OCI-LY1 (cell line): ENCODE data around the gene BTNL3.

Experiments
- H2AFZ ChIP-seq: fragments of 200-600 bp; sonication (generic), shearing (Covaris generic); 2 replicates; pipeline ENCODE4 v1.6.0; 2014; ENCODE audit warnings: antibody characterized with exemption, mild to moderate bottlenecking, low read length
- H3F3A ChIP-seq: fragments of 200-600 bp; sonication (generic), shearing (Covaris generic); 2 replicates; pipeline ENCODE4 v1.6.0; 2014; ENCODE audit warnings: mild to moderate bottlenecking, antibody characterized with exemption, low read length, moderate library complexity; ENCODE audit not compliant: insufficient read depth
- H3K27ac ChIP-seq: fragments of 200-600 bp; sonication (generic); 2 replicates; pipeline ENCODE4 v1.5.1; 2014; ENCODE audit warnings: low read length, mixed run types, mild to moderate bottlenecking, low read depth; ENCODE audit not compliant: poor library complexity, severe bottlenecking
- H3K27me3 ChIP-seq: fragments of 200-600 bp; sonication (generic); 2 replicates; pipeline ENCODE4 v1.6.0; 2014; ENCODE audit warnings: antibody characterized with exemption, mild to moderate bottlenecking, low read length, moderate library complexity; ENCODE audit not compliant: insufficient read depth
- H3K36me3 ChIP-seq: fragments of 200-600 bp; sonication (generic); 2 replicates; pipeline ENCODE4 v1.6.1; 2014; ENCODE audit warnings: mild to moderate bottlenecking, antibody characterized with exemption, low read length, moderate library complexity, mixed read lengths; ENCODE audit not compliant: insufficient read depth
- H3K4me1 ChIP-seq: fragments of 200-600 bp; sonication (generic); 2 replicates; pipeline ENCODE4 v1.5.1; 2014; ENCODE audit warnings: mild to moderate bottlenecking, low read length, moderate library complexity; ENCODE audit not compliant: insufficient read depth, severe bottlenecking
- H3K4me2 ChIP-seq: fragments of 200-600 bp; sonication (generic), shearing (Covaris generic); 2 replicates; pipeline ENCODE4 v1.6.1; 2014; ENCODE audit warnings: low read length
- H3K4me3 ChIP-seq: fragments of 200-600 bp; sonication (generic); 2 replicates; pipeline ENCODE4 v1.5.1; 2014; ENCODE audit warnings: low read length, low read depth, mild to moderate bottlenecking, mixed read lengths; ENCODE audit not compliant: poor library complexity, severe bottlenecking
- H3K79me2 ChIP-seq: fragments of 200-600 bp; shearing (Covaris generic); 2 replicates; pipeline ENCODE4 v1.6.1; 2016; ENCODE audit warnings: mixed run types, low read length, mixed read lengths; ENCODE audit not compliant: insufficient read depth
- H3K9ac ChIP-seq: fragments of 200-600 bp; sonication (generic), shearing (Covaris generic); 2 replicates; pipeline ENCODE4 v1.6.1; 2014; ENCODE audit warnings: mild to moderate bottlenecking, low read length, mixed read lengths
- H3K9me2 ChIP-seq: fragments of 200-600 bp; sonication (generic), shearing (Covaris generic); 2 replicates; pipeline ENCODE4 v1.6.1; 2014; ENCODE audit warnings: low read depth, mild to moderate bottlenecking, low read length, mixed read lengths
- H3K9me3 ChIP-seq: fragments of 200-600 bp; shearing (Covaris generic); 2 replicates; pipeline ENCODE4 v1.6.1; 2014; ENCODE audit warnings: low read length, mixed read lengths
- H4K20me1 ChIP-seq: fragments of 200-600 bp; sonication (generic), shearing (Covaris generic); 2 replicates; pipeline ENCODE4 v1.6.0; 2016; ENCODE audit warnings: mild to moderate bottlenecking, low read length; ENCODE audit not compliant: insufficient read depth
- EZH2 ChIP-seq: fragments of 200-600 bp; sonication (generic), shearing (Covaris generic); IDR thresholded peaks from 2 replicates; pipeline ENCODE4 v1.8.0; 2017; ENCODE audit warnings: borderline replicate concordance, mixed run types, mild to moderate bottlenecking, antibody characterized with exemption, low read length, moderate library complexity, mixed read lengths
- TF ChIP-seq, protein P1 (sequence below): fragments of 200-600 bp; sonication (generic), shearing (Covaris generic); IDR thresholded peaks from 2 replicates; pipeline ENCODE4 v1.5.1; 2017; ENCODE audit warnings: mild to moderate bottlenecking, antibody characterized with exemption, low read length, moderate library complexity, mixed read lengths

Gene BTNL3

DNA sequence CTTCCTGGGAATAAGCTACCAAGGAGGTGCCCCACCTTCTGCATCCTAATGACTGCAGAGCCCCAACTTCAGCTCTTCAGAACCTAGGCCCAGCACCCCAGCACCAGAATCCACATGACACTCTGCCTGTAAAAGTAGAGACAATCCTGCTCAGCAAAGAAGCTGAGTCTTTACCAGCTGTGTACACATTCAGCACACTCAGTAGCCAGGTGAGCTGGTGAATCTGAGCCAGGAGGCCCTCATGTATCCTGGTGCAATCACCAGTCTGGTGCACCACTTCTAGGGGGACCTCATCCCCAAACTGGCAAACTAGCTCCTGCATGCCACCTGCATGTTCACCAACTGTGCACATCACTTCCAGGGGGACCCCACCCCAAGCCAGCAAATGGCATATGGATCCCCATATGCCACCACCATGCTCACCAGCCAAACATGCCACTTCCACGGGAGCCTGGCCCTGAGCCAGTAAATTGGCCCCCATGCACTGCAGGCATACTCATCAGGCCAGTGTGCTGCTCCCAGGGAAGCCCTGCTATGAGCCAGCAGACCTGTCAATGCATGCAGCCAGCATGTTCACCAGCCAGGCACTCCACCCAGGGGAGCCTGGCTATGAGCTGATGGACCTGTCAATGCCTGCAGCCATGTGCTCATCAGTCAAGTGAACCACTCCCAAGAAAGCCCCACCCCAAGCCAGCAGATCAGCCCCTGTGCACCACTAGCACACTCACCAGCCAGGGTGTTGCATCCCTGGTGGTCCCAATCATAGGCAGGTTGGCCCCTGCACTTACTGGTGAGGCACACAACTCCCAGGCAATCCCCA, 35.8 kb downstream of the BTNL3 start:
- Histone ChIP-seq H3K79me2 (no peaks in the 10 kb centered on the region), H3K9me3 (peaks cover 10% of the 10 kb centered on the region; the same call in 1 of the 2 replicates)
- no peak for TF ChIP-seq EZH2
- TF ChIP-seq, protein P1, sequence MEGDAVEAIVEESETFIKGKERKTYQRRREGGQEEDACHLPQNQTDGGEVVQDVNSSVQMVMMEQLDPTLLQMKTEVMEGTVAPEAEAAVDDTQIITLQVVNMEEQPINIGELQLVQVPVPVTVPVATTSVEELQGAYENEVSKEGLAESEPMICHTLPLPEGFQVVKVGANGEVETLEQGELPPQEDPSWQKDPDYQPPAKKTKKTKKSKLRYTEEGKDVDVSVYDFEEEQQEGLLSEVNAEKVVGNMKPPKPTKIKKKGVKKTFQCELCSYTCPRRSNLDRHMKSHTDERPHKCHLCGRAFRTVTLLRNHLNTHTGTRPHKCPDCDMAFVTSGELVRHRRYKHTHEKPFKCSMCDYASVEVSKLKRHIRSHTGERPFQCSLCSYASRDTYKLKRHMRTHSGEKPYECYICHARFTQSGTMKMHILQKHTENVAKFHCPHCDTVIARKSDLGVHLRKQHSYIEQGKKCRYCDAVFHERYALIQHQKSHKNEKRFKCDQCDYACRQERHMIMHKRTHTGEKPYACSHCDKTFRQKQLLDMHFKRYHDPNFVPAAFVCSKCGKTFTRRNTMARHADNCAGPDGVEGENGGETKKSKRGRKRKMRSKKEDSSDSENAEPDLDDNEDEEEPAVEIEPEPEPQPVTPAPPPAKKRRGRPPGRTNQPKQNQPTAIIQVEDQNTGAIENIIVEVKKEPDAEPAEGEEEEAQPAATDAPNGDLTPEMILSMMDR, result no peak

DNA sequence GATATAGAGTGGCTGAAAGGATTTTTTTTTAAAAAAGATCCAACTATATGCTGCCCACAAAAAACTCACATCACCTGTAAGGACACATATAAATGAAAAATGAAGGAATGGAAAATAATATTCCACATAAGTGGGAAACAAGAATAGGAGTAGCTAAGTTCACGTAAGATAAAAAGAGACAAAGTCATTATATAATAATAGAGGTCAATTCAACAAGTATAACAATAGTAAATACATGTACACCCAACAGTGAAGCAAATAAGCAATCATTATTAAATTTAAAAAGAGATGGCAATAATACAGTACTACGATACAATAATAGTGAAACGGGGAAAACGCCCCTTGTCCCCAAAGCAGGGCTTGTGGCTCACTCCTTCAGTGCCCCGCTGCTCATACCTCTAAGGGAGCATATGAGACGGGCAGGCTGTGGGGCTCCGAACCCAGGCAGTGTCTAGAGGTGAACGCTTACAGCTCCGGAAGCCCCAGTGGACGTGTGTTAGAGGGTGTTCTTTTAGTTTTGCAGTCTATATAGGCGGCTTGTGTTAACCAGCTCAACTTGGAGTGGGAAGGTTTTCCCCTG, 38.9 kb downstream of the BTNL3 start:
- peaks cover 2% of the 10 kb centered on the region; the same call in 1 of the 2 replicates for H3K9me3 ChIP-seq
- no peaks in the 10 kb centered on the region for H3F3A ChIP-seq
- no peak overlapping the region for H3K4me3 ChIP-seq
- no peak overlapping the region for H3K9ac ChIP-seq
- H3K4me1 ChIP-seq, result no peaks in the 10 kb centered on the region
- H3K27me3 ChIP-seq, result no peaks in the 10 kb centered on the region
- H3K4me2 ChIP-seq, result no peak overlapping the region
- no peaks in the 10 kb centered on the region for H3K36me3 ChIP-seq
- no peak overlapping the region for H2AFZ ChIP-seq
- H3K27ac ChIP-seq, result no peak overlapping the region
- no peaks in the 10 kb centered on the region for H3K9me2 ChIP-seq
- no peaks in the 10 kb centered on the region for H4K20me1 ChIP-seq
- no peaks in the 10 kb centered on the region for H3K79me2 ChIP-seq
- TF ChIP-seq EZH2, result no peak
- TF ChIP-seq, protein P1, result no peak

More for the DNA sequence above, 35.8 kb downstream of the BTNL3 start:
- Histone ChIP-seq H2AFZ (no peak overlapping the region), H3K27me3 (no peaks in the 10 kb centered on the region), H3K4me3 (no peak overlapping the region), H3K36me3 (no peaks in the 10 kb centered on the region), H3K9ac (no peak overlapping the region), H3F3A (no peaks in the 10 kb centered on the region), H4K20me1 (no peaks in the 10 kb centered on the region), H3K4me2 (no peak overlapping the region), H3K4me1 (no peaks in the 10 kb centered on the region), H3K27ac (no peak overlapping the region), H3K9me2 (no peaks in the 10 kb centered on the region)

DNA sequence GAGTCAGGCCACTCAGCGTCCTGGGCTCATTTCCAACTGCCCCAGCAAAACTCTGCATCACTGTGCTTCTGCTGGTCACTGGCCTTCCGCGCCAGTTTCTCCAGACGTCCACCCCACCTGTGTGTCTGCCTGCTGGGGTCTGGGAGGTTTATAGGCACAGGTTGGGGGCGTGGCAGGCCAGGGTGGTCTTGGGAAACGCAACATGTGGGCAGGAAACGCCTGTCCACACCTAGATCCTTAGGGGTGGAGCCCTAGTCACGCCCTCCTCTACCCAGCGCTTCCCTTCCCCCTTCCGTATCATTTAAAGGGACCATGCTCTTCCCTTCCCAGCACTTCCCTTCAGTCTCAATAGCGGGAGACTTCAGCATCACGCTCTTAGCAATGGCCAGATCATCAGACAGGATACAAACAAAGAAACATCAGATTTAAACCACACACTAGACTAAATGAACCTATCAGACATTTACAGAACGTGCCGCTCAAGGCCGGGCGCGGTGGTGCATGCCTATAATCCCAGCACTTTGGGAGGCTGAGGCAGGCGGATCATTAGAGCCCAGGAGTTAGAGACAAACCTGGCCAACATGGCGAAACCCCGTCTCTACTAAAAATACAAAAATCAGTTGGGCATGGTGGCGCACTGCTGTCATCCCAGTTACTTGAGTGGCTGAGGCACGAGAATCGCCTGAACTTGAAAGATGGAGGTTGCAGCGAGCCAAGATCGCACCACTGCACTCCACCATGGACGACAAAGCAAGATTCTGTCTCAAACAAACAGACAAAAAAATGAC, 39.6 kb downstream of the BTNL3 start:
- H3K27me3 ChIP-seq, result no peaks in the 10 kb centered on the region
- no peaks in the 10 kb centered on the region for H3K79me2 ChIP-seq
- H3K4me1 ChIP-seq, result no peaks in the 10 kb centered on the region
- no peak overlapping the region for H3K27ac ChIP-seq
- TF ChIP-seq, protein P1, result no peak
- no peak for TF ChIP-seq EZH2
- H2AFZ ChIP-seq, result no peak overlapping the region
- no peaks in the 10 kb centered on the region for H4K20me1 ChIP-seq
- no peak overlapping the region for H3K4me2 ChIP-seq
- no peaks in the 10 kb centered on the region for H3F3A ChIP-seq
- H3K9me3 ChIP-seq, result no peaks in the 10 kb centered on the region
- no peaks in the 10 kb centered on the region; the same call in 1 of the 2 replicates for H3K36me3 ChIP-seq
- H3K4me3 ChIP-seq, result no peak overlapping the region
- no peaks in the 10 kb centered on the region for H3K9me2 ChIP-seq
- H3K9ac ChIP-seq, result no peak overlapping the region
